ENCODE measurements around the gene BTN3A1.

DNA sequence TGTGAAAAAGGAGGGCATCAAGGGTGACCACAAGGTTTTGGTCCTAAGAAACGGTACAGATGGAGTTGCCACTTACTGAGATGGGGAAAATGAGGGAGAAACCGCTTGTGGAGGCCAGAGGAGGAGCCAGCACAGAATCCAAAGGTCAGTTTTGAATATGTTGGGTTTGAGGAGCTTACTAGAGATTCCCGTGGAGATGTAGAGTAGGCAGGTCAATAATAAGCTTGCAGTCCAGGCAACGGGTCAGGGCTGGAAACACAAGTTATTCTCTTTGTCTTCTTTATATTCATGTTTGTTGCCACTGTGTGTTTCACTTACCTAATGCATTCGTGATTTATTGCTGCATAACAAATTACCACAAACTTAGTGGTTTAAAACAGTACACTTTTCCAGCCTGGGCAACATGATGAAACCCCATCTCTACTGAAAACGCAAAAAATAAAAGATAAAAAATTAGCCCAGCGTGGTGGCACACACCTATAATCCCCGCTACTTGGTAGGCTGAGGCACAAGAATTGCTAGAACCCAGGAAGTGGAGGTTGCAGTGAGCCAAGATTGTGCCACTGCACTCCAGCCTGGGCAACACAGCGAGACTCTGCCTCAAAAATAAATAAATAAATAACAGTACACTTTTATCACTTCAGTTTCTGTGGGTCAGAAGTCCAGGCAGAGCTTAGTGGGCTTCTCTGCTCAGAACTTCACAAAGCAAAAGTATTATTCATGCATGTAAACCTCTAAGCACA, 39.8 kb upstream of the BTN3A1 start:
- TF ChIP-seq CTCF (IDR thresholded peaks at IDR 0.05) (no peak), POLR2A (IDR thresholded peaks at IDR 0.05; ENCODE audit: low read depth) (no peak)

All from esophagus muscularis mucosa (tissue), 3 donors.